Kidney (tissue), 14 donors: ENCODE data around the gene NDUFS5. TPM values are rescaled to one million over a fixed set of nuclear protein-coding genes. Genes with fewer than 3 reads are reported as not detected.

Source experiments
- DNase-seq, 5 donors: peaks; one replicate each; pipeline ENCODE4 v3.0.0-alpha.2; 2013 to 2020
- FAIRE-seq: peaks from 2 replicates; lab custom pipeline; 2012; peaks lifted over from hg19 to GRCh38; lab: Jason Lieb, UNC
- H3K27ac ChIP-seq, 2 donors: one replicate each; pipeline ENCODE4 v1.7.0; 2013; ENCODE audit warnings: low read depth in 2 of 2, low read length in 2 of 2, inconsistent platforms in 1 of 2
- H3K27me3 ChIP-seq: one replicate; pipeline ENCODE4 v1.7.1; 2013; ENCODE audit warnings: low read length, inconsistent platforms; ENCODE audit not compliant: control insufficient read depth, insufficient read depth
- H3K36me3 ChIP-seq, 3 donors: one replicate each; pipeline versions ENCODE4 v1.7.0 to v1.7.1; 2013; ENCODE audit warnings: low read length in 3 of 3, control low read depth in 1 of 3, inconsistent platforms in 1 of 3; ENCODE audit not compliant: insufficient read depth in 3 of 3, control insufficient read depth in 2 of 3
- H3K4me1 ChIP-seq, 3 donors: one replicate each; pipeline versions ENCODE4 v1.7.0 to v1.7.1; 2013; ENCODE audit warnings: low read length in 3 of 3, inconsistent platforms in 1 of 3, low read depth in 1 of 3; ENCODE audit not compliant: control insufficient read depth in 2 of 3, insufficient read depth in 2 of 3
- H3K4me3 ChIP-seq, 3 donors: one replicate each; pipeline versions ENCODE4 v1.7.0 to v1.8.1; 2013; ENCODE audit warnings: low read length in 3 of 3, control low read depth in 1 of 3, inconsistent platforms in 1 of 3
- H3K9ac ChIP-seq, 3 donors: one replicate each; pipeline versions ENCODE4 v1.7.0 to v1.7.1; 2013; ENCODE audit warnings: low read length in 3 of 3, control low read depth in 1 of 3, inconsistent platforms in 1 of 3
- H3K9me3 ChIP-seq, 3 donors: one replicate each; pipeline versions ENCODE4 v1.7.0 to v1.7.1; 2013; ENCODE audit warnings: low read length in 3 of 3, control low read depth in 1 of 3, inconsistent platforms in 1 of 3; ENCODE audit not compliant: control insufficient read depth in 2 of 3, insufficient read depth in 1 of 3
- CTCF ChIP-seq: IDR thresholded peaks from 3 replicates; pipeline ENCODE4 v1.5.1; 2012; ENCODE audit warnings: mild to moderate bottlenecking, moderate library complexity, borderline replicate concordance; ENCODE audit not compliant: insufficient read depth; ENCODE audit errors: extremely low read depth
- intact Hi-C: fragments of 100-400 bp; cut with DNase I; formaldehyde crosslinking; loops from one replicate; pipeline ENCODE4 v1.11.1; 2022
- polyA plus RNA-seq: library from polyadenylated mRNA; stranded (reverse); fragments of 350-450 nt; fragmentation: Illumina TruSeq; extraction: RNeasy Lipid Tissue Mini Kit (QIAGEN cat#74804); gene quantifications from one replicate; pipeline ENCODE4 v1.2.3, GENCODE V29; 2014; ENCODE audit warnings: low read depth, low replicate concordance; ENCODE audit not compliant: insufficient read depth
- total RNA-seq: library from RNA; stranded (reverse); fragmentation: NEBNext Ultra II Directional; extraction: Animal tissue kit (Norgen Biotek cat#: 25700); gene quantifications from one replicate; pipeline ENCODE4 v1.2.1, GENCODE V29; 2021
- donor health status: control.
- donor health status: control.
- donor health status: control.
- donor health status: control.
- donor health status: control.
- donor health status: DM: yes; HTN: yes; CAD: no.
- donor health status: Normal renal cell carcinoma (clear cell type).

NDUFS5 gene
- total and polyA plus RNA-seq, 2 donors from 2014 or later, result 174 to 1,037 TPM

- DNase-seq (peak; percentile 83 to 91 (median 85)), FAIRE-seq (no peak)
- no peaks in the 10 kb centered on the region for H3K27me3 ChIP-seq
- peak overlapping the region; percentile 88 to 98 (median 93) for H3K4me3 ChIP-seq
- TF ChIP-seq CTCF, result no peak
- intact Hi-C loops, result no loop called here
- no peaks in the 10 kb centered on the region for H3K9me3 ChIP-seq
- H3K27ac ChIP-seq, result peak overlapping the region; percentile 88 to 92
- peaks cover 0 to 2% (median 0%) of the 10 kb centered on the region in 3 donors for H3K36me3 ChIP-seq
- H3K9ac ChIP-seq, result peak overlapping the region; percentile 77 to 91 (median 90)
- H3K4me1 ChIP-seq, result peaks cover 0 to 5% (median 2%) of the 10 kb centered on the region in 3 donors
These were observed 34.3 kb upstream of the NDUFS5 start for GRCh38 chr1:38991638-38992411.

DNA sequence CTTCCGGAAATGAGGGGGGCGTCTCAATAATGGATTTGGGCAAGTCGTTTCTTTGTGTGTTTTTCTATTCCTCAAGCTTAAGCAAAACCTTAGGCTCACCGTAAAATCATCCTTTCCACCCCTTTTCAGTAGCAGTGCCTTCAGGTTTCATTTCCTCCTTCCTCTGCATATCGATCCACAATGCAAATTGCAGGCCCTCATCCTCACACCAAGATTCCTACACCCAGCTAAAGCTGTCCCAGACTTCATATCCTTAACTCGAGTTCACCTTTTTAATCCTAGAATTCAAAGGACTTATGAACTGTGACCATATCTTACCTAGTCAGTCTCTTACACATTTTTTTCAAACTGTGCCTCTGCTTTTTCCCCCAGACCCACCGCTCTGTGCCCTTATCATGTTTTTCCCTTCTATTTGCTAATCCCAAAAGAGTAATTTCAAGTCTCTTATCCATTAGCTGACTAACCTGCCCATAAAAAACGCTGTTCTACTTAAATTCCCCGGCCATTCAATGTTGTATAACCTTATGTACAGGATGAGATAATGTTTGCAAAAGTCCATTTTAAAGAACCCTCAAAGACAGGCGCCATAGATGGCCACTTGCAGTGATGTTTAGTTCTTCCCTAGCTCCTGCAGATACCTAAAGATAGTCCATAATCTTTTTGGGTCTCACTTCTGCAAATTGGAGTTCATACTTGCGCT is 33.6 kb upstream of the NDUFS5 start:
- intact Hi-C loops, result no loop called here
- DNase-seq, result no peak
- H3K27ac ChIP-seq, result peak overlapping the region; percentile 23 to 32

DNA sequence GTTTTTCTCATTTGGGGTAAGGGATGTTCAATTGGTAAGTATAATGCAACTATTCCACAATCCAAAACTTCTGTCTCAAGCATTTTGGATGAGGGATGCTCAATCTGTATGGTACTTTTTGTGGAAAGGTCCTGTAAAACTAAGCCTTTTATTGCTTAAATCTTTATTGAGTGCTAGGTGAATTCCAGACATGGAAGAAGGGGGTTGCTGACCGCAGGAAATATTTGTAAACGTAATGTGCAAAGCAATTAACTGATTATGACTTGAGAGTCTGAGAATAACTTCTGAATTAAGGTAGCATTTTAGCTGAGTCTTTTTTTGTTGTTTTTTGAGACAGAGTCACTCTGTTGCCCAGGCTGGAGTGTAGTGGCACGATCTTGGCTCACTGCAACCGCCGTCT is 32.0 kb upstream of the NDUFS5 start:
- H3K9me3 ChIP-seq, result no peaks in the 10 kb centered on the region
- no peak overlapping the region for H3K27ac ChIP-seq
- intact Hi-C loops, result no loop called here
- DNase-seq (no peak), FAIRE-seq (no peak)
- H3K27me3 ChIP-seq, result no peaks in the 10 kb centered on the region
- H3K4me3 ChIP-seq, result no peak overlapping the region
- TF ChIP-seq CTCF, result no peak
- H3K4me1 ChIP-seq, result peaks cover 2 to 7% (median 4%) of the 10 kb centered on the region in 3 donors
- H3K9ac ChIP-seq, result no peak overlapping the region
- H3K36me3 ChIP-seq, result peaks cover 0 to 5% (median 5%) of the 10 kb centered on the region in 3 donors

More for the DNA sequence above, 33.6 kb upstream of the NDUFS5 start:
- peaks cover 2 to 7% (median 3%) of the 10 kb centered on the region in 3 donors for H3K4me1 ChIP-seq
- peaks cover 0 to 2% (median 0%) of the 10 kb centered on the region in 3 donors for H3K36me3 ChIP-seq
- no peak for TF ChIP-seq CTCF
- no peak for FAIRE-seq
- peak overlapping the region; percentile 88 to 98 (median 93) for H3K4me3 ChIP-seq
- H3K9ac ChIP-seq, result peak overlapping the region; percentile 77 to 91 (median 90)
- H3K9me3 ChIP-seq, result no peaks in the 10 kb centered on the region
- no peaks in the 10 kb centered on the region for H3K27me3 ChIP-seq
